Stimulated activated CD8-positive, alpha-beta memory T cell treated with anti-CD3 and anti-CD28 coated beads, Interleukin-12 subunit alpha, Interleukin-12 subunit beta, amount 100 ng/mL, for 1 hour (primary cell): ENCODE measurements around the gene EPC1.
"Not testable (repeated sequence)": the region's sequence is repeated elsewhere in the genome, so short reads cannot be mapped to it uniquely, and the experiment has no call there.

ENCODE experiments used
- DNase-seq: peaks from one replicate; pipeline ENCODE4 v3.0.0-alpha.2; 2020; ENCODE audit warnings: low read depth

The EPC1 gene

DNA sequence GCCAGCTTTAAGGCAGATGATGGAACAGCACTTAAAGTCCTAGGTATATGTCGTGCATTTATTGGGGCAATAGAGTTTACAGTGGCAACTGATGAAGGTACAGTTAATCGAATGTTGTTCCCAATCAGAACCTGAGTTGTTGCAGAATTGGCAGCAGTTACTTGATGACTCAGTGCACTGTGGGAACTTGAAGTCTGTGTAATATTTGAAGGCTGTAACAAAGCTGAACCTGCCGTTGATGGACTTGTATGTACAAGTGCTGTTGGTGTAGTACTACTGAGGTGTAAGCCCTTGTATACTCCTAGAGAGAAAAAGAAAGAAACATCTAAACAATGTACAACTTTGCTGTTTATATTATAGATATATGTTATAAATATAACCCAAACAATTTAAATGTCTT lies 75.3 kb downstream of the EPC1 start:
- DNase-seq = no peak

- DNase-seq = no peak
Measured at GRCh38 chr10:32269343-32270100, 77.4 kb downstream of the EPC1 start.

- no peak for DNase-seq
Measured at GRCh38 chr10:32268788-32269187, 78.2 kb downstream of the EPC1 start.

DNA sequence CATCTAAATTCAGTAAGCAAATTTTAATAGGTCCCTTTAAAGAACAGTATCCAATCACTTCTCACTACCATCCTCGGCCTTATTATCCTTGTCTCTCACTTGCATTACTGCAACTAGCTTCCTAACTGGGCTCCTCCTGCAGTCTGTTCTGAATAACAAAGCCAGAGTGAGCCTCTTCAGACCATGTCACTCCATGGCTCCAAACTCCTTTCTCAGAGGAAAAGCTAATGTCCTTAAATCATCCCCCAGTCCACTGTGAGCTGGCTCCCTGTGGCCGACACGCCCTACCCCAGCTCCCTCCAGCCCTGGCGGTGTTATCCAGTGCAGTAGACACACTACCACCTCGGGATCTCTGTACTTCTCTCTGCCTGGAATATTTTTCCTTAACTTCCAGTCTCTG lies 80.0 kb downstream of the EPC1 start:
- DNase-seq = no peak

- no peak for DNase-seq
Measured at GRCh38 chr10:32266566-32266965, 80.4 kb downstream of the EPC1 start.

GRCh38 chr10:32265756-32266155 lies 81.2 kb downstream of the EPC1 start:
- DNase-seq = no peak

- no peak for DNase-seq
Measured at GRCh38 chr10:32263300-32263699, 83.7 kb downstream of the EPC1 start.

DNA sequence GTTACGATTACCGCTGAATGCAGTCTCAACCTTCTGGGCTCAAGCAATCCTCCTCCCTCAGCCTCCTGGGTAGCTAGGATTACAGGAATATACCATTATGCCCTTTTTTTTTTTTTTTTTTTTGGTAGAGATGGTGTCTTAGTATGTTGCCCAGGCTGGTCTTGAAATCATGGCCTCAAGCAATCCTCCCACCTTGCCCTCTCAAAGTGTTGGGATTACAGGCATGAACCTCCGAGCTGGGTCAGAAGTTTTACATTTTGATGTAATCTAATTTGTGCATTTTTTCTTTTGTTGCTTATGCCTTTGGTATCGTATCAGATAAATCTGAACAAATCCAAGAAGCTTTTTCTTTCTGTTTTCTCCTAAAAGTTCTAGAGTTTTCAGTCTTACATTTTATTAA lies 87.4 kb downstream of the EPC1 start:
- DNase-seq = no peak

DNA sequence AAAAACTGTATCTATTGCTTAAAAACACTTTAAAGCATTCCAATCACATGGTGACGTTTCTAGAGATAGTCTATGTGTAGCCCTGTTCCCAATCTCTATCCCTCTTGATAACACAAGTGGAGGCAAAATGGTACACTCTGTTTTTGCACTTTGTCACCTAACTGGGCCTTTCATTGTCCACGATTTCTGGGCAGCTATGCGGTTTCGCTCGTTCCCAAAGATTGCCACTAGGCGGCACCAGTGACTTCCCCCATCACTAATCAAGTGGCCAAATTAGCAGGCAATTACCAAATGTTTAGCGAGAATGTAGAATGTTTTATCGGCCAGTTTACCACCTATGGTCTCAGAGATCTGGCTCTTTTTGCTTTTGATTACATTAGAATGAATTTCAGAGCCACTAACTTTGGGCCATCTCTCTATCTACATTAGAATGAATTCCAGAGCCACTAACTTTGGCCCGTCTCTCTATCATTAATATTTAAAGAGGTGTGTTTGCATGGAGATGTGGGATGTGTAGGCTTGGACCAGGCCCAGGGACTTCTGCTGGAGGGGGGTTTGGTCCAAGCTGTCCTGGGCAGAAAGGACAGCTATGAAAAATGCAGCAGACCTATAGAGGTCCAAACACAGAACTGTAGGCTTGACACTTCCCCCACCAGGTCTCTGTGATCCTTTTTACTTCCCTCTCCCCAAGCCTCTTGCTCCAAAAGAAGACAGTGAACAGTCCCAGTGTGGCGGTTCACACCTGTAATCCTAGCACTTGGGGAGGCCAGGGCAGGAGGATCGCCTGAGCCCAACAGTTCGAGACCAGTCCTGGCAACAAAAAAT lies 90.1 kb downstream of the EPC1 start:
- DNase-seq = peak; percentile 40

- DNase-seq = no peak
Measured at GRCh38 chr10:32253821-32254220, 93.1 kb downstream of the EPC1 start.

DNA sequence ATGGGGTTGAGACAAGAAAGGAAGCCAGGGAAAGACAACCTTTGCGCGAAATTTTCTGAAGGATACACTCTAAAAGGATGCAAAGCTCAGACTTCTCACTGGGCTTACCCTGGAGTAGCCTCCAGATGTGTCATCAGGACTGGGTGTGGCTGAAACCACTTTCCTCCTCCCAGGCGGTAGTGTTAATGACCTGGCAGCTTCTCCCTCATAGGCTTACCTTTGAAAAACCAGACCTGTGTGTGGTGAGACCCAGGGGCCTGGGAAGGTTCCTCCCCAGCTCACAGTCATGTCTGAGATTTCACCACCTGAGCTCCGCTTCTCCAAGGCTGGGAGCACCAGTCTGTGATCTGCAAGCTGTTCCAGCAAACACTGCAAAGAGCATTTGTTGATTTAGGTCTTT lies 93.7 kb downstream of the EPC1 start:
- no peak for DNase-seq

DNA sequence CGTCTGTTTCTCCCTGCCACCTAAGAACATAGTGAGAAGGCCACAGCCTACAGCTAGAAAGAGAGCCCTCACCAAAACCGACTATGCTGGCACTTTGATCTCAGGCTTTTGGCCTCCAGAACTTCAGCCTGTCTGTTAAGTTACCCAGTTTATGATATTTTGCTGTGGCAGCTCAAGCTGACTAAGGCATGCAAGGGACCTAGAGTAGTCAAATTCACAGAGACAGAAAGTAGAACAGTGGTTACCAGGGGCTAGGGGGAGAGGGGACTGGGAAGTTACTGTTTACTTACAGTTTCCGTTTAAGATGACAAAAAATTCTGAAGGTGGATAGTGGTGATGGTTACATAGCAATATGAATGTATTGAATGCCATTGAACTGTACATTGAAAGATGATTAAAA lies 96.5 kb downstream of the EPC1 start:
- not testable (repeated sequence) for DNase-seq

- no peak for DNase-seq
Measured at GRCh38 chr10:32246685-32247084, 100.3 kb downstream of the EPC1 start.

DNA sequence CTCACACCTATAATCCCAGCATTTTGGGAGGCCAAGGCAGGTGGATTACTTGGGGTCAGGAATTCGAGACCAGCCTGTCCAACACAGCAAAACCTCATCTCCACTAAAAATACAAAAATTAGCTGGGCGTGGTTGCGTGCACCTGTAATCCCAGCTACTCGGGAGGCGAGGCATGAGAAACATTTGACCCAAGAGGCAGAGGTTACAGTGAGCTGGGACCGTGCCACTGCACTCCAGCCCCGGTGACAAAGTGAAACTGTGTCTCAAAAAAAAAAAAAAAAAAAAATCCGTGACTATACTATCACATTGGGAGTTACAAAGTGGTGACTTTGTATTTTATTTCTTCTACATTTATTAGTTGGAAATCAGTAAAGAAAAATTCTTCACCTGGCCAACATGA lies 101.2 kb downstream of the EPC1 start:
- no peak for DNase-seq

DNA sequence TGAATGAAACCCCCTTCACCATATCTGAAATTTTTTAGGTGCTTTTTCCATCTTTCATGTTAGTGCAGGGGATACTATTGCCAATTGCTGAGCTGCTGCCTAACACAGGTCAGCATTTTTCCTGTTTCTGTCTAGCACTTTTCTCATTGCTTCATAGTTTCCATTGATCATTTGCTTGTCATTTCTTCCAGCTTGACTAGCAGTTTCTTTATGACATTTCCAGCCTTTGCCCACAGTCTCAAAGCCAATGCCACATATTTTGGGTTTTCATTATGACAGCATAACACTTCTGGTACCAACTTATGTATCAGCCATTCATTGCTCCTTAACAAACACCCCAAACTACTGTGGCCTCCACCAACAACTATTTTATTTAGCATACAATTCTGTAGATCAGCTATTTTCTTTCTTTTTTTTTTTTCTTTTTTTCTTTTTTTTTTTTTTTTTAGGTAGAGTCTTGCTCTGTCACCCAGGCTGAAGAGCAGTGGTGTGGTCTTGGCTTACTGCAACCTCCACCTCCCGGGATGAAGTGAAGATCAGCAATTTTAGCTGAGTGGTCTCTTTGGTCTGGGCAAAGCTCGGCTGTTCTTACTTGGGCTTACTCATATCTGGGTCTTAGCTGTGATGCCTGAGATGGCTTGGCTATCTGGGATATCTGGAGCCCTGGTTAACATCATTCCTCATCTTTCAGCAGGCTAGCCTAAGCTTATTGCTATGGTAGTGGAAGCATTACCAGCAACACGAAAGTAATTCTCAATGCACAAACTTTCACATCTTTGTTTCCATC lies 102.3 kb downstream of the EPC1 start:
- no peak for DNase-seq

DNA sequence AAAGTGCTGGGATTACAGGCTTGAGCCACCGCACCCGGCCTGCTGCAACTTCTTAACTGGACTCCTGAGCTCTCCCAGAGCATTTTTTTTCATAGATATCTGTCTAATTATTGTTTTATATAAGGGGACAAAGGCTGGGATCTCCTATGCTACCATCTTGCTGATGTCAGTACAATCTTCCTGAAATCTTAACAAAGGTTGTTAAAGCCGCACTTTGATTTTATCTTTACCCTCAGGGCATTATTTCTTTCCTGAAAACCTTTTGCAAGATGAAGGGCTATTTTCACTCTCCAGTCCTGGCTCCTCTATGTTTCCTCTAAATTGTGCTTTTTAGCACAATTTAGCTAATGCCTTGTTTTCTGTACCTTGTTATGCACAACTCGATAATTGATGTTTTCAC lies 102.9 kb downstream of the EPC1 start:
- no peak for DNase-seq

DNA sequence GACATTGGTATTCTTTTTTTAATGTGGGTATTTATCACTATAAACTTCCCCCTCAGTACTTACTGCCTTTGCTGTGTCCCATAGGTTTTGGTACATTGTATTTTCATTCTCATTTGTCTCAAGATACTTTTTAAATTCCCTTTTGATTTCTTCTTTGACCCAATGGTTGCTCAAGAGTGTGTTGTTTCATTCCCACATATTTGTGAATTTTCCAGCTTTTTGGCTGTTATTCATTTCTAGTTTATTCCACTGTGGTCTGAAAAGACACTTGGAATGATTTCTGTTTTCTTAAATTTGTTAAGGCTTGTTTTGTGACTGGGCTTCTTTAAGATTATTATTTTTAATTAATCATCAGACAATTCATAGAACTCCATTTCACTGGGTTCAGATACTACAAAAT lies 105.0 kb downstream of the EPC1 start:
- DNase-seq = no peak

GRCh38 chr10:32240471-32240870 lies 106.5 kb downstream of the EPC1 start:
- DNase-seq = no peak

GRCh38 chr10:32239769-32240168 lies 107.2 kb downstream of the EPC1 start:
- DNase-seq = no peak

DNA sequence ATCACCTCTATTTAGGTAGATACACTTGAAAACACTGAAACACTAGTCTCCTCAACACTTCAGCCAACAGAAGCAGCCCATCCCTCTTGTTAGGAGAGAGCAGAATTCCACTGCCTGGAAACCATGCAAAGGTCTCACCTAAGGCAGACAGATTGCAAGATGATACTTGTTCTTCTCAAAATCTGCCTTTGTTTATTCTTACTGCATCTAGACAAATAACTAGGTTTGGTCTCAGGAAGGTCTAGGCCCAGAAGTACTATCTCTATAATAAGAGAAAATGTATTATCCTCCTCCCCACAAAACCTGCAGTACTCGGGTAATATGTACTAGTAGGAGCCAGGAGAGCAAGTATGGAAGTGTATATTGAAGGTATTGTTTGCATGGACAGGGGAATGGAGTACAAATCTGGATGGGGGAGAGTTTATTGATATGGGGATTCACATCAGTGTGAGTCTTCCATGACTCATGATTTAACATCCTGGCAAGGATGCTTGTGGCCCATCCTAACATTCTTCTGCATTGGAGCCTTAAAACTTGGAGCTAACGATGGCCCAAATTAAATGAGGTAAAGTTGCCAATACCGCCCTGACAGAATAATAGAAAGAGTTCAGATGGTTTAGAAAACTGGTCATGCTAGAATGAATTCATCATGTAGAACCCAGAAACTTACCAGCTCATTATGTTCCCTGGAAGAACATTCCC lies 109.2 kb downstream of the EPC1 start:
- no peak for DNase-seq

- no peak for DNase-seq
Measured at GRCh38 chr10:32234471-32234870, 112.5 kb downstream of the EPC1 start.

DNA sequence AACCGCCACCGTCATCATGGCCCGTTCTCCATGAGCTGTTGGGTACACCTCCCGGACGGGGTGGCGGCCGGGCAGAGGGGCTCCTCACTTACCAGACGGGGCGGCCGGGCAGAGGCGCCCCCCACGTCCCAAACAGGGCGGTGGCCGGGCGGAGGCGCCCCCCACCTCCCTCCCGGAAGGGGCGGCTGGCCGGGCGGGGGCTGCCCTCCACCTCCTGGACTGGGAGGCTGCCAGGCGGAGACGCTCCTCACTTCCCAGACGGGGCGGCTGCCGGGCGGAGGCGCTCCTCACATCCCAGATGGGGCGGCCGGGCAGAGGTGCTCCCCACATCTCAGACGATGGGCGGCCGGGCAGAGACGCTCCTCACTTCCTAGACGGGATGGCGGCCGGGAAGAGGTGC lies 113.6 kb downstream of the EPC1 start:
- not testable (repeated sequence) for DNase-seq
